Trophoblast cell (in vitro differentiated cells and primary cell): Measurements from ENCODE around the gene ARHGEF37.

Experiments
- DNase-seq, 2 donors: peaks; one replicate each; pipeline ENCODE4 v3.0.0-alpha.2; 2016
- H2AFZ ChIP-seq: 2 replicates; pipeline ENCODE4 v1.6.1; 2013; ENCODE audit warnings: low read length, moderate library complexity, mild to moderate bottlenecking; ENCODE audit not compliant: insufficient read depth, poor library complexity
- H2AK5ac ChIP-seq: 2 replicates; pipeline ENCODE4 v1.6.1; 2013; ENCODE audit warnings: mild to moderate bottlenecking, low read length
- H2BK120ac ChIP-seq: 2 replicates; pipeline ENCODE4 v1.6.1; 2013; ENCODE audit warnings: low read length, mild to moderate bottlenecking, moderate library complexity; ENCODE audit not compliant: insufficient read depth, poor library complexity
- H2BK12ac ChIP-seq: 2 replicates; pipeline ENCODE4 v1.6.1; 2013; ENCODE audit warnings: mild to moderate bottlenecking, low read length, moderate library complexity
- H2BK5ac ChIP-seq: 2 replicates; pipeline ENCODE4 v1.6.1; 2013; ENCODE audit warnings: low read length, low read depth, moderate library complexity, mild to moderate bottlenecking; ENCODE audit not compliant: poor library complexity
- H3K14ac ChIP-seq: 2 replicates; pipeline ENCODE4 v1.6.1; 2013; ENCODE audit warnings: mild to moderate bottlenecking, low read length
- H3K18ac ChIP-seq: 2 replicates; pipeline ENCODE4 v1.6.1; 2013; ENCODE audit warnings: mild to moderate bottlenecking, low read length
- H3K23ac ChIP-seq: 2 replicates; pipeline ENCODE4 v1.6.1; 2013; ENCODE audit warnings: low read length
- H3K27ac ChIP-seq: 2 replicates; pipeline ENCODE4 v1.5.1; 2013; ENCODE audit warnings: low read depth, mild to moderate bottlenecking, inconsistent platforms, low read length, moderate library complexity
- H3K27me3 ChIP-seq: 2 replicates; pipeline ENCODE4 v1.6.1; 2013; ENCODE audit warnings: inconsistent platforms, mild to moderate bottlenecking, low read length, moderate library complexity; ENCODE audit not compliant: insufficient read depth
- H3K36me3 ChIP-seq, 2 experiments: 1 replicate in 1 of 2; 2 replicates in 1 of 2; pipeline ENCODE4 v1.6.1; 2013; ENCODE audit warnings: low read length in 2 of 2, mild to moderate bottlenecking in 2 of 2, moderate library complexity in 1 of 2; ENCODE audit not compliant: insufficient read depth in 2 of 2, control insufficient read depth in 1 of 2
- H3K4ac ChIP-seq: 2 replicates; pipeline ENCODE4 v1.6.1; 2013; ENCODE audit warnings: low read depth, mild to moderate bottlenecking, low read length, moderate library complexity
- H3K4me1 ChIP-seq, 2 experiments: 1 replicate in 1 of 2; 2 replicates in 1 of 2; pipeline ENCODE4 v1.6.1; 2013; ENCODE audit warnings: low read length in 2 of 2, mild to moderate bottlenecking in 2 of 2, moderate library complexity in 1 of 2; ENCODE audit not compliant: insufficient read depth in 2 of 2, control insufficient read depth in 1 of 2
- H3K4me2 ChIP-seq: 2 replicates; pipeline ENCODE4 v1.6.1; 2013; ENCODE audit warnings: inconsistent platforms, mild to moderate bottlenecking, low read length, moderate library complexity
- H3K4me3 ChIP-seq: 2 replicates; pipeline ENCODE4 v1.5.1; 2013; ENCODE audit warnings: mild to moderate bottlenecking, low read depth, low read length, inconsistent platforms
- H3K79me1 ChIP-seq: one replicate; pipeline ENCODE4 v1.6.1; 2013; ENCODE audit warnings: low read length
- H3K79me2 ChIP-seq: 2 replicates; pipeline ENCODE4 v1.6.1; 2013; ENCODE audit warnings: low read length, mild to moderate bottlenecking; ENCODE audit not compliant: control insufficient read depth, insufficient read depth, poor library complexity
- H3K9ac ChIP-seq: 2 replicates; pipeline ENCODE4 v1.6.1; 2013; ENCODE audit warnings: mild to moderate bottlenecking, low read length
- H3K9me3 ChIP-seq: 2 replicates; pipeline ENCODE4 v1.6.1; 2013; ENCODE audit warnings: low read depth, mild to moderate bottlenecking, control low read depth, inconsistent platforms, low read length; ENCODE audit not compliant: insufficient read depth
- H4K12ac ChIP-seq: 2 replicates; pipeline ENCODE4 v1.6.1; 2013; ENCODE audit warnings: low read depth, mild to moderate bottlenecking, low read length, moderate library complexity
- H4K8ac ChIP-seq: 2 replicates; pipeline ENCODE4 v1.6.1; 2013; ENCODE audit warnings: low read depth, mild to moderate bottlenecking, low read length, moderate library complexity
- H4K91ac ChIP-seq: one replicate; pipeline ENCODE4 v1.6.1; 2013; ENCODE audit warnings: low read depth, mild to moderate bottlenecking, low read length, moderate library complexity
- WGBS: extraction: QIAGEN DNeasy Blood & Tissue Kit; methylation state at CpG from one replicate; pipeline ENCODE4 v1.1.7; 2013; ENCODE audit warnings: missing lambda C conversion rate; ENCODE audit not compliant: insufficient read length, insufficient coverage; ENCODE audit errors: extremely low coverage; 5-methylcytosine and 5-hydroxymethylcytosine counted together

Gene ARHGEF37

GRCh38 chr5:149651686-149652085, 70.4 kb downstream of the ARHGEF37 start:
- Histone ChIP-seq H3K23ac (no peak overlapping the region), H3K27me3 (no peaks in the 10 kb centered on the region), H3K14ac (no peak overlapping the region), H3K79me1 (no peaks in the 10 kb centered on the region), H2AK5ac (no peak overlapping the region), H3K18ac (no peak overlapping the region), H3K4me1 (no peaks in the 10 kb centered on the region), H4K12ac (no peak overlapping the region), H3K36me3 (no peaks in the 10 kb centered on the region), H4K91ac (no peak overlapping the region), H3K4me2 (no peak overlapping the region), H3K4me3 (no peak overlapping the region), H2BK120ac (no peak overlapping the region), H3K79me2 (no peaks in the 10 kb centered on the region), H4K8ac (no peak overlapping the region), H2BK12ac (no peak overlapping the region), H2BK5ac (no peak overlapping the region), H2AFZ (no peak overlapping the region), H3K9me3 (peaks cover 13% of the 10 kb centered on the region), H3K4ac (no peak overlapping the region), H3K27ac (no peak overlapping the region), H3K9ac (no peak overlapping the region)
- no peak for DNase-seq
- no CpG with 5 or more reads among the region's 1 CpG for WGBS

- no peak overlapping the region for H3K23ac ChIP-seq
- no peaks in the 10 kb centered on the region for H3K79me1 ChIP-seq
- H3K18ac ChIP-seq, result no peak overlapping the region
- no peak overlapping the region for H2BK12ac ChIP-seq
- H4K8ac ChIP-seq, result no peak overlapping the region
- no peak for DNase-seq
- no peaks in the 10 kb centered on the region for H3K27me3 ChIP-seq
- H3K36me3 ChIP-seq, result no peaks in the 10 kb centered on the region
- no peak overlapping the region for H2BK5ac ChIP-seq
- no peak overlapping the region for H2AK5ac ChIP-seq
- no peak overlapping the region for H2BK120ac ChIP-seq
- no peak overlapping the region for H3K27ac ChIP-seq
- H3K4me3 ChIP-seq, result no peak overlapping the region
- H3K4ac ChIP-seq, result no peak overlapping the region
- H4K12ac ChIP-seq, result no peak overlapping the region
- H3K9me3 ChIP-seq, result peaks cover 11% of the 10 kb centered on the region
- no peaks in the 10 kb centered on the region for H3K79me2 ChIP-seq
- H3K14ac ChIP-seq, result no peak overlapping the region
- no peak overlapping the region for H2AFZ ChIP-seq
- no peak overlapping the region for H3K4me2 ChIP-seq
- no peak overlapping the region for H3K9ac ChIP-seq
- H4K91ac ChIP-seq, result no peak overlapping the region
- H3K4me1 ChIP-seq, result no peaks in the 10 kb centered on the region
- WGBS, result no CpG with 5 or more reads among the region's 2 CpGs
These were observed 71.4 kb downstream of the ARHGEF37 start for GRCh38 chr5:149652697-149653096.

GRCh38 chr5:149654231-149654630, 72.9 kb downstream of the ARHGEF37 start:
- Histone ChIP-seq H2BK5ac (no peak overlapping the region), H3K4me1 (no peaks in the 10 kb centered on the region), H3K79me2 (no peaks in the 10 kb centered on the region), H3K9ac (no peak overlapping the region), H3K79me1 (no peaks in the 10 kb centered on the region), H3K14ac (no peak overlapping the region), H4K8ac (no peak overlapping the region), H3K36me3 (no peaks in the 10 kb centered on the region), H2BK120ac (no peak overlapping the region), H3K9me3 (peaks cover 8% of the 10 kb centered on the region), H3K27ac (no peak overlapping the region), H4K12ac (no peak overlapping the region), H2BK12ac (no peak overlapping the region), H2AFZ (no peak overlapping the region), H3K4me3 (no peak overlapping the region), H3K27me3 (no peaks in the 10 kb centered on the region), H4K91ac (no peak overlapping the region), H2AK5ac (no peak overlapping the region), H3K23ac (no peak overlapping the region), H3K4ac (no peak overlapping the region), H3K18ac (no peak overlapping the region), H3K4me2 (no peak overlapping the region)
- DNase-seq, result no peak
- WGBS, result no CpG with 5 or more reads among the region's 3 CpGs

- H3K9me3 ChIP-seq, result peaks cover 8% of the 10 kb centered on the region
These were observed 73.7 kb downstream of the ARHGEF37 start for GRCh38 chr5:149654883-149655505.

More at GRCh38 chr5:149654883-149655505, 73.7 kb downstream of the ARHGEF37 start:
- WGBS, result 83% methylated on average over 1 of the region's 4 CpGs
- Histone ChIP-seq H3K9ac (no peak overlapping the region), H3K4me3 (peak overlapping the region; percentile 58), H3K4me1 (no peaks in the 10 kb centered on the region), H2BK120ac (no peak overlapping the region), H3K4me2 (no peak overlapping the region), H2AFZ (no peak overlapping the region), H3K36me3 (no peaks in the 10 kb centered on the region), H3K4ac (no peak overlapping the region), H2BK5ac (no peak overlapping the region), H4K91ac (no peak overlapping the region), H4K12ac (no peak overlapping the region), H2AK5ac (no peak overlapping the region), H3K79me1 (no peaks in the 10 kb centered on the region), H3K27ac (no peak overlapping the region), H4K8ac (no peak overlapping the region), H2BK12ac (no peak overlapping the region), H3K23ac (no peak overlapping the region), H3K18ac (no peak overlapping the region), H3K79me2 (no peaks in the 10 kb centered on the region), H3K14ac (no peak overlapping the region), H3K27me3 (no peaks in the 10 kb centered on the region)
- no peak for DNase-seq
